HEK293 (cell line): ENCODE measurements around the gene MACF1.

Source experiments
- CTCF ChIA-PET: fragments of 350-600 bp; formaldehyde crosslinking; extraction: SDS; loops from one replicate; lab custom pipeline; 2021; ENCODE audit warnings: antibody characterized with exemption; lab: Yijun Ruan, JAX
- POLR2A ChIA-PET: fragments of 300-600 bp; formaldehyde crosslinking; extraction: SDS; loops from one replicate; lab custom pipeline; 2020; ENCODE audit warnings: antibody characterized with exemption, inconsistent platforms; lab: Yijun Ruan, JAX
- H3K27ac ChIP-seq: fragments of 200-500 bp; sonication (Bioruptor generic); 2 replicates; pipeline ENCODE4 v1.5.1; 2014; ENCODE audit warnings: low read depth, low read length, control low read depth, inconsistent platforms; ENCODE audit errors: extremely low read depth
- H3K36me3 ChIP-seq, 2 experiments: fragments of 200-500 bp in 1 of 2; sonication (Bioruptor generic) in 1 of 2; 1 replicate in 1 of 2; 2 replicates in 1 of 2; pipeline ENCODE4 v1.5.1; 2014 to 2017; ENCODE audit warnings: inconsistent platforms in 2 of 2, low read length in 2 of 2; ENCODE audit not compliant: control insufficient read depth in 2 of 2, insufficient read depth in 1 of 2
- H3K4me1 ChIP-seq: fragments of 200-500 bp; sonication (Bioruptor generic); 2 replicates; pipeline ENCODE4 v1.5.1; 2014; ENCODE audit warnings: mild to moderate bottlenecking, low read length, inconsistent platforms; ENCODE audit not compliant: control insufficient read depth, insufficient read depth
- H3K4me3 ChIP-seq: 2 replicates; pipeline ENCODE4 v1.5.1; 2011; ENCODE audit warnings: low read depth, mild to moderate bottlenecking, control low read depth, low read length, moderate library complexity
- H3K9me3 ChIP-seq: fragments of 200-500 bp; sonication (Bioruptor generic); 2 replicates; pipeline ENCODE4 v1.5.1; 2014; ENCODE audit warnings: low read depth, low read length, inconsistent platforms; ENCODE audit not compliant: control insufficient read depth, insufficient read depth
- FEZF1 ChIP-seq: fragments of 450-650 bp; formaldehyde crosslinking; IDR thresholded peaks from 2 replicates; pipeline ENCODE4 v1.5.1; 2016; ENCODE audit warnings: missing biosample characterization, missing genetic modification characterization
- GLI4 ChIP-seq: fragments of 450-650 bp; formaldehyde crosslinking; IDR thresholded peaks from 2 replicates; pipeline ENCODE4 v1.5.1; 2016; ENCODE audit warnings: missing biosample characterization, missing genetic modification characterization
- MZF1 ChIP-seq: fragments of 450-650 bp; formaldehyde crosslinking; IDR thresholded peaks from 2 replicates; pipeline ENCODE4 v1.5.1; 2017; ENCODE audit warnings: missing biosample characterization, missing genetic modification characterization, borderline replicate concordance
- OSR2 ChIP-seq: fragments of 450-650 bp; formaldehyde crosslinking; IDR thresholded peaks from 2 replicates; pipeline ENCODE4 v1.5.1; 2016; ENCODE audit warnings: missing biosample characterization, missing genetic modification characterization
- PRDM6 ChIP-seq: fragments of 450-650 bp; formaldehyde crosslinking; IDR thresholded peaks from 2 replicates; pipeline ENCODE4 v1.5.1; 2017; ENCODE audit warnings: missing biosample characterization, missing genetic modification characterization
- RBAK ChIP-seq: fragments of 450-650 bp; formaldehyde crosslinking; IDR thresholded peaks from 2 replicates; pipeline ENCODE4 v1.5.1; 2016; ENCODE audit warnings: missing biosample characterization, missing genetic modification characterization
- SALL2 ChIP-seq: fragments of 450-650 bp; formaldehyde crosslinking; IDR thresholded peaks from 2 replicates; pipeline ENCODE4 v1.5.0; 2017; ENCODE audit warnings: missing biosample characterization, mild to moderate bottlenecking, missing genetic modification characterization, borderline replicate concordance
- ZBTB7A ChIP-seq: fragments of 450-650 bp; formaldehyde crosslinking; IDR thresholded peaks from 2 replicates; pipeline ENCODE4 v1.5.1; 2016; ENCODE audit warnings: low read depth, missing biosample characterization, missing genetic modification characterization
- ZBTB8A ChIP-seq: fragments of 450-650 bp; formaldehyde crosslinking; IDR thresholded peaks from 2 replicates; pipeline ENCODE4 v1.5.1; 2016; ENCODE audit warnings: missing biosample characterization, missing genetic modification characterization
- ZIC2 ChIP-seq: fragments of 450-650 bp; formaldehyde crosslinking; IDR thresholded peaks from 2 replicates; pipeline ENCODE4 v1.5.1; 2016; ENCODE audit warnings: missing biosample characterization, missing genetic modification characterization
- ZNF121 ChIP-seq: fragments of 450-650 bp; formaldehyde crosslinking; IDR thresholded peaks from 2 replicates; pipeline ENCODE4 v1.5.1; 2016; ENCODE audit warnings: missing biosample characterization, missing genetic modification characterization
- ZNF132 ChIP-seq: fragments of 450-650 bp; formaldehyde crosslinking; IDR thresholded peaks from 2 replicates; pipeline ENCODE4 v1.5.1; 2017; ENCODE audit warnings: missing biosample characterization, missing genetic modification characterization, borderline replicate concordance
- ZNF155 ChIP-seq: fragments of 450-650 bp; formaldehyde crosslinking; IDR thresholded peaks from 2 replicates; pipeline ENCODE4 v1.5.1; 2016; ENCODE audit warnings: missing biosample characterization, missing genetic modification characterization
- ZNF23 ChIP-seq: fragments of 450-650 bp; formaldehyde crosslinking; IDR thresholded peaks from 2 replicates; pipeline ENCODE4 v1.5.1; 2016; ENCODE audit warnings: missing biosample characterization, missing genetic modification characterization, borderline replicate concordance
- ZNF280C ChIP-seq: fragments of 450-650 bp; formaldehyde crosslinking; IDR thresholded peaks from 2 replicates; pipeline ENCODE4 v1.5.1; 2016; ENCODE audit warnings: missing biosample characterization, missing genetic modification characterization
- ZNF280D ChIP-seq: fragments of 450-650 bp; formaldehyde crosslinking; IDR thresholded peaks from 2 replicates; pipeline ENCODE4 v1.5.1; 2016; ENCODE audit warnings: missing biosample characterization, missing genetic modification characterization
- ZNF311 ChIP-seq: fragments of 450-650 bp; formaldehyde crosslinking; IDR thresholded peaks from 2 replicates; pipeline ENCODE4 v1.5.1; 2017; ENCODE audit warnings: missing biosample characterization, missing genetic modification characterization, borderline replicate concordance
- ZNF513 ChIP-seq: fragments of 450-650 bp; IDR thresholded peaks from 2 replicates; pipeline ENCODE4 v1.5.1; 2018; ENCODE audit warnings: missing biosample characterization, missing genetic modification characterization
- ZNF600 ChIP-seq: fragments of 450-650 bp; formaldehyde crosslinking; IDR thresholded peaks from 2 replicates; pipeline ENCODE4 v1.5.1; 2016; ENCODE audit warnings: missing biosample characterization, missing genetic modification characterization
- ZNF621 ChIP-seq: fragments of 450-650 bp; formaldehyde crosslinking; IDR thresholded peaks from 2 replicates; pipeline ENCODE4 v1.5.1; 2017; ENCODE audit warnings: missing biosample characterization, missing genetic modification characterization
- ZNF660 ChIP-seq: fragments of 450-650 bp; IDR thresholded peaks from 2 replicates; pipeline ENCODE4 v1.5.1; 2018; ENCODE audit warnings: missing biosample characterization, mild to moderate bottlenecking, missing genetic modification characterization
- ZNF692 ChIP-seq: fragments of 450-650 bp; formaldehyde crosslinking; IDR thresholded peaks from 2 replicates; pipeline ENCODE4 v1.5.1; 2016; ENCODE audit warnings: missing biosample characterization, missing genetic modification characterization
- ZNF785 ChIP-seq: fragments of 450-650 bp; formaldehyde crosslinking; IDR thresholded peaks from 2 replicates; pipeline ENCODE4 v1.5.1; 2016; ENCODE audit warnings: missing biosample characterization, missing genetic modification characterization

Gene MACF1

GRCh38 chr1:39164256-39164655 lies 40.2 kb upstream of the MACF1 start:
- Histone ChIP-seq H3K4me1 (peaks cover 20% of the 10 kb centered on the region), H3K36me3 (no peaks in the 10 kb centered on the region), H3K4me3 (no peak overlapping the region), H3K9me3 (no peaks in the 10 kb centered on the region), H3K27ac (no peak overlapping the region)
- TF ChIP-seq OSR2 (tag by site-specific recombination) (peak; percentile 31; the same call in 1 of the 2 replicates), ZNF785 (tag by site-specific recombination) (no peak)
- CTCF ChIA-PET, result interaction anchor here (0.8 to 2.2 kb wide), 6 partner anchors 19 to 494 kb away, joined by 3 to 12 read pairs (median 5); no protein-coding TSS in a partner anchor
- POLR2A ChIA-PET, result interaction anchor here (1.5 kb wide), 1 partner anchor 19 kb away, joined by 4 read pairs; no protein-coding TSS in a partner anchor

GRCh38 chr1:39165049-39165448 lies 39.4 kb upstream of the MACF1 start:
- ChIA-PET CTCF (interaction anchor here (0.7 to 2.2 kb wide), 4 partner anchors 18 to 737 kb away, joined by 3 to 12 read pairs (median 6); no protein-coding TSS in a partner anchor), POLR2A (interaction anchor here (1.5 kb wide), 1 partner anchor 19 kb away, joined by 4 read pairs; no protein-coding TSS in a partner anchor)
- H3K27ac ChIP-seq, result no peak overlapping the region
- peaks cover 18% of the 10 kb centered on the region for H3K4me1 ChIP-seq
- no peak overlapping the region for H3K4me3 ChIP-seq
- H3K9me3 ChIP-seq, result no peaks in the 10 kb centered on the region
- no peaks in the 10 kb centered on the region for H3K36me3 ChIP-seq
- TF ChIP-seq OSR2 (tag by site-specific recombination) (peak; percentile 87), ZNF121 (tag by site-specific recombination) (no peak), ZBTB7A (tag by site-specific recombination) (no peak), ZNF660 (tag by site-specific recombination) (no peak), RBAK (tag by site-specific recombination) (no peak), ZNF280D (tag by site-specific recombination) (no peak), ZNF692 (tag by site-specific recombination) (peak; percentile 93), ZNF23 (tag by site-specific recombination) (no peak), ZNF621 (tag by site-specific recombination) (no peak), SALL2 (tag by site-specific recombination) (no peak), ZNF600 (tag by site-specific recombination) (peak; percentile 70), ZIC2 (peak; percentile 73), FEZF1 (tag by site-specific recombination) (peak; percentile 82), ZBTB8A (tag by site-specific recombination) (peak; percentile 33), ZNF155 (tag by site-specific recombination) (no peak), ZNF132 (tag by site-specific recombination) (no peak), ZNF513 (tag by site-specific recombination) (no peak), GLI4 (tag by site-specific recombination) (no peak), ZNF311 (tag by site-specific recombination) (no peak), PRDM6 (tag by site-specific recombination) (peak; percentile 94), ZNF280C (tag by site-specific recombination) (no peak), MZF1 (tag by site-specific recombination) (0 out of 2 replicates have a peak, but pooled peaks have one; percentile 36)
